ENCODE data around the gene UROC1.

DNA sequence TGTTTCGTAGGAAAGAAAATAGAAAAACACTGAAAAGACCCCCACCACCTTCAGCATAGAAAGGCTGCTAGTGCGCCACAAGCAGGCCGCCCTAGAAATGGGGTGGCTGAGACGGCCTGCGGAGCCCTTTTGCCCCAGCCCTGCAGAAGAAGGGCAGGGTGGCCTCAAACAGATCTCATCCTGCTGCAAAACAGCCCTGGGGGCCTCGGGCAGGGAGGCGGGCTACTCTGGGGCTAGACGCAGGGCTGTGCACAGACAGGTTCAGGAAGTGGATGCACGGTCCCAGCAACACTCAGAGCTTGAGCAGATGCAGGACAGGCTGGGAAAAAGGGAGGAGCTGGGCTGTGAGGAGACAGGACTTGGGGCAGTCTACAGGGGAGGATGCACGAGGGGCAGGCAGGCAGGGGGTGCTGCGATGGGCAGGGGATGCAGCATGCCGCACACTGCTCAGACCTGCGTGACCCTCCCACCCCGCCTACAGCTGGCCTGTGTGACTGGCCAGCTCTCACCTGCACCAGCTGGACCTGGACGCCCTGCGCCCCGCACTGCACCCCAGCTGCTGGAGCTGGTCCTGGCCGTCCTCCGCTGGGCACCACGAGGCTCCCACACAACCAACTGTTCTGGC lies 76.2 kb downstream of the UROC1 start:
- TF ChIP-seq, protein P1, sequence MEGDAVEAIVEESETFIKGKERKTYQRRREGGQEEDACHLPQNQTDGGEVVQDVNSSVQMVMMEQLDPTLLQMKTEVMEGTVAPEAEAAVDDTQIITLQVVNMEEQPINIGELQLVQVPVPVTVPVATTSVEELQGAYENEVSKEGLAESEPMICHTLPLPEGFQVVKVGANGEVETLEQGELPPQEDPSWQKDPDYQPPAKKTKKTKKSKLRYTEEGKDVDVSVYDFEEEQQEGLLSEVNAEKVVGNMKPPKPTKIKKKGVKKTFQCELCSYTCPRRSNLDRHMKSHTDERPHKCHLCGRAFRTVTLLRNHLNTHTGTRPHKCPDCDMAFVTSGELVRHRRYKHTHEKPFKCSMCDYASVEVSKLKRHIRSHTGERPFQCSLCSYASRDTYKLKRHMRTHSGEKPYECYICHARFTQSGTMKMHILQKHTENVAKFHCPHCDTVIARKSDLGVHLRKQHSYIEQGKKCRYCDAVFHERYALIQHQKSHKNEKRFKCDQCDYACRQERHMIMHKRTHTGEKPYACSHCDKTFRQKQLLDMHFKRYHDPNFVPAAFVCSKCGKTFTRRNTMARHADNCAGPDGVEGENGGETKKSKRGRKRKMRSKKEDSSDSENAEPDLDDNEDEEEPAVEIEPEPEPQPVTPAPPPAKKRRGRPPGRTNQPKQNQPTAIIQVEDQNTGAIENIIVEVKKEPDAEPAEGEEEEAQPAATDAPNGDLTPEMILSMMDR (conservative IDR thresholded peaks at IDR 0.05 in 1 of 2, IDR thresholded peaks at IDR 0.05 in 1 of 2; ENCODE audit: extremely low read depth in 1 of 2, insufficient read depth in 1 of 2, low read depth in 1 of 2, low read length in 2 of 2), result no peak
- TF ChIP-seq EZH2 (IDR thresholded peaks at IDR 0.05; ENCODE audit: borderline replicate concordance, low read length), result no peak
